HG02852 (cell line): ENCODE data around the gene EOGT.

ENCODE experiments used
- ATAC-seq: cut with Tn5 transposase; IDR thresholded peaks from one replicate; pipeline ENCODE4 v1.9.1; 2021; ENCODE audit warnings: mild to moderate bottlenecking, moderate library complexity; ENCODE audit not compliant: unreplicated experiment

Gene EOGT

GRCh38 chr3:69009559-69010410 lies 3.7 kb downstream of the EOGT start:
- no peak for ATAC-seq

GRCh38 chr3:69008980-69009379 lies 4.5 kb downstream of the EOGT start:
- ATAC-seq, result no peak

- no peak for ATAC-seq
These were observed 7.5 kb downstream of the EOGT start for GRCh38 chr3:69005791-69006482.

- no peak for ATAC-seq
These were observed 8.3 kb downstream of the EOGT start for GRCh38 chr3:69005071-69005790.

- no peak for ATAC-seq
These were observed 9.3 kb downstream of the EOGT start for GRCh38 chr3:69004138-69004537.

GRCh38 chr3:68999605-69000004 lies 13.9 kb downstream of the EOGT start:
- ATAC-seq, result no peak

- ATAC-seq, result no peak
These were observed 14.3 kb downstream of the EOGT start for GRCh38 chr3:68999158-68999557.

- ATAC-seq, result no peak
These were observed 15.6 kb downstream of the EOGT start for GRCh38 chr3:68997887-68998286.

- ATAC-seq, result no peak
These were observed 17.0 kb downstream of the EOGT start for GRCh38 chr3:68996356-68996995.

- no peak for ATAC-seq
These were observed 24.7 kb downstream of the EOGT start for GRCh38 chr3:68988740-68989139.

- ATAC-seq, result no peak
These were observed 26.2 kb downstream of the EOGT start for GRCh38 chr3:68987322-68987721.

GRCh38 chr3:68986496-68987208 lies 26.8 kb downstream of the EOGT start:
- ATAC-seq, result no peak

GRCh38 chr3:68985146-68985790 lies 28.2 kb downstream of the EOGT start:
- ATAC-seq, result no peak

- no peak for ATAC-seq
These were observed 29.4 kb downstream of the EOGT start for GRCh38 chr3:68984011-68984530.

GRCh38 chr3:68977486-68978167 lies 35.9 kb downstream of the EOGT start:
- no peak for ATAC-seq

GRCh38 chr3:68974711-68975110 lies 38.8 kb downstream of the EOGT start:
- ATAC-seq, result no peak

- ATAC-seq, result no peak
These were observed 39.8 kb downstream of the EOGT start for GRCh38 chr3:68973639-68974038.

GRCh38 chr3:68972358-68972979 lies 41.0 kb downstream of the EOGT start:
- no peak for ATAC-seq

- ATAC-seq, result no peak
These were observed 48.8 kb downstream of the EOGT start for GRCh38 chr3:68964694-68965093.
